Measurements from ENCODE around the gene ELP1. TPM values are rescaled to one million over a fixed set of nuclear protein-coding genes. Genes with fewer than 3 reads are reported as not detected.
"Not testable (repeated sequence)": the region's sequence is repeated elsewhere in the genome, so short reads cannot be mapped to it uniquely, and the experiment has no call there.

The ELP1 gene
- polyA plus RNA-seq, 1 donor = 52.3 TPM

GRCh38 chr9:108855529-108855886, 78.4 kb downstream of the ELP1 start:
- DNase-seq = no peak

GRCh38 chr9:108854641-108855528, 79.0 kb downstream of the ELP1 start:
- DNase-seq = no peak

- no peak for DNase-seq
Observed at GRCh38 chr9:108854094-108854493, 79.8 kb downstream of the ELP1 start.

- peak; percentile 8 for DNase-seq
Observed at GRCh38 chr9:108852079-108852478, 81.8 kb downstream of the ELP1 start.

GRCh38 chr9:108851138-108851537, 82.8 kb downstream of the ELP1 start:
- DNase-seq = no peak

- no peak for DNase-seq
Observed at GRCh38 chr9:108850293-108850897, 83.5 kb downstream of the ELP1 start.

GRCh38 chr9:108848296-108848695, 85.6 kb downstream of the ELP1 start:
- DNase-seq = not testable (repeated sequence)

GRCh38 chr9:108845947-108846346, 88.0 kb downstream of the ELP1 start:
- DNase-seq = no peak

GRCh38 chr9:108845507-108845906, 88.4 kb downstream of the ELP1 start:
- DNase-seq = no peak

- DNase-seq = no peak
Observed at GRCh38 chr9:108844856-108845255, 89.1 kb downstream of the ELP1 start.

- no peak for DNase-seq
Observed at GRCh38 chr9:108844391-108844790, 89.5 kb downstream of the ELP1 start.

- no peak for DNase-seq
Observed at GRCh38 chr9:108842610-108843295, 91.2 kb downstream of the ELP1 start.

- DNase-seq = not testable (repeated sequence)
Observed at GRCh38 chr9:108839561-108839960, 94.4 kb downstream of the ELP1 start.

GRCh38 chr9:108838017-108838416, 95.9 kb downstream of the ELP1 start:
- no peak for DNase-seq

- DNase-seq = no peak
Observed at GRCh38 chr9:108837530-108837929, 96.4 kb downstream of the ELP1 start.

GRCh38 chr9:108836781-108837180, 97.1 kb downstream of the ELP1 start:
- DNase-seq = no peak

GRCh38 chr9:108836319-108836718, 97.6 kb downstream of the ELP1 start:
- DNase-seq = no peak

- DNase-seq = no peak
Observed at GRCh38 chr9:108835831-108836230, 98.1 kb downstream of the ELP1 start.

- no peak for DNase-seq
Observed at GRCh38 chr9:108834959-108835665, 98.8 kb downstream of the ELP1 start.

GRCh38 chr9:108832179-108832500, 101.8 kb downstream of the ELP1 start:
- DNase-seq = no peak

- no peak for DNase-seq
Observed at GRCh38 chr9:108831496-108832178, 102.3 kb downstream of the ELP1 start.

GRCh38 chr9:108830272-108830671, 103.7 kb downstream of the ELP1 start:
- no peak for DNase-seq

Measured in left kidney (tissue), 2 donors.